ENCODE results near the gene OSGEP.

OSGEP gene

GRCh38 chr14:20454516-20455354, at the start of gene OSGEP, which contains the start of gene APEX1 (continued):
- TF ChIP-seq ZNF623 (tag by site-specific recombination; IDR thresholded peaks at IDR 0.05) (no peak), KLF17 (tag by site-specific recombination; IDR thresholded peaks at IDR 0.05) (peak; percentile 82; the same call in 1 of the 2 replicates), ZNF391 (tag by site-specific recombination; IDR thresholded peaks at IDR 0.05; ENCODE audit: borderline replicate concordance, low read depth) (no peak), ZNF776 (tag by site-specific recombination; IDR thresholded peaks at IDR 0.05; ENCODE audit: borderline replicate concordance) (no peak), SALL2 (tag by site-specific recombination; IDR thresholded peaks at IDR 0.05; ENCODE audit: borderline replicate concordance) (no peak), ZNF571 (tag by site-specific recombination; IDR thresholded peaks at IDR 0.05) (no peak), ZSCAN5A (tag by site-specific recombination; IDR thresholded peaks at IDR 0.05) (no peak), ZNF157 (tag by site-specific recombination; IDR thresholded peaks at IDR 0.05) (no peak), ZNF529 (tag by site-specific recombination; IDR thresholded peaks at IDR 0.05; ENCODE audit: insufficient replicate concordance) (no peak), ZNF404 (tag by site-specific recombination; IDR thresholded peaks at IDR 0.05) (no peak), ZNF362 (tag by site-specific recombination; IDR thresholded peaks at IDR 0.05) (0 out of 2 replicates have a peak, but pooled peaks have one; percentile 59), ZNF26 (tag by site-specific recombination; IDR thresholded peaks at IDR 0.05) (no peak), ZNF621 (tag by site-specific recombination; IDR thresholded peaks at IDR 0.05) (no peak), ZNF292 (tag by site-specific recombination; IDR thresholded peaks at IDR 0.05; ENCODE audit: borderline replicate concordance, low read depth) (0 out of 2 replicates have a peak, but pooled peaks have one; percentile 80), ZNF707 (tag by site-specific recombination; IDR thresholded peaks at IDR 0.05) (no peak), REST (tag by site-specific recombination; IDR thresholded peaks at IDR 0.05) (no peak), ZNF837 (tag by site-specific recombination; IDR thresholded peaks at IDR 0.05) (no peak), ZBTB10 (tag by site-specific recombination; IDR thresholded peaks at IDR 0.05) (peak; percentile 80), YY1 (tag by site-specific recombination; IDR thresholded peaks at IDR 0.05) (peak; percentile 39; the same call in 1 of the 2 replicates), PATZ1 (tag by site-specific recombination; IDR thresholded peaks at IDR 0.05) (peak; percentile 81), IKZF3 (tag by site-specific recombination; IDR thresholded peaks at IDR 0.05) (peak; percentile 77)
